ENCODE results near the gene EGFR. TPM values are rescaled to one million over a fixed set of nuclear protein-coding genes. Genes with fewer than 3 reads are reported as not detected.

EGFR gene
- total RNA-seq, 2 experiments from 2014 or later = 0.09 TPM; not detected in 1

DNA sequence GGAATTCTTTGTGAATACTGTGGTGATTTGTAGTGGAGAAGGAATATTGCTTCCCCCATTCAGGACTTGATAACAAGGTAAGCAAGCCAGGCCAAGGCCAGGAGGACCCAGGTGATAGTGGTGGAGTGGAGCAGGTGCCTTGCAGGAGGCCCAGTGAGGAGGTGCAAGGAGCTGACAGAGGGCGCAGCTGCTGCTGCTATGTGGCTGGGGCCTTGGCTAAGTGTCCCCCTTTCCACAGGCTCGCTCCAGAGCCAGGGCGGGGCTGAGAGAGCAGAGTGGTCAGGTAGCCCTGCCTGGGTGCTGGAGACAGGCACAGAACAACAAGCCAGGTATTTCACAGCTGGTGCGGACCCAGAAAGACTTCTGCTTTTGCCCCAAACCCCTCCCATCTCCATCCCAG lies 162.9 kb downstream of the EGFR start:
- CTCF ChIA-PET = no interaction called here
- no peaks in the 10 kb centered on the region for H3K4me1 Mint-ChIP-seq
- peaks cover 6% of the 10 kb centered on the region for H3K27me3 Mint-ChIP-seq
- ATAC-seq (no peak), DNase-seq (no peak)
- no peaks in the 10 kb centered on the region for H3K9me3 Mint-ChIP-seq (ENCODE audit: low read depth)
- H3K36me3 Mint-ChIP-seq (ENCODE audit: low read depth) = no peaks in the 10 kb centered on the region
- H3K27ac Mint-ChIP-seq = no peak overlapping the region
- POLR2A ChIA-PET = no interaction called here
- H3K4me3 Mint-ChIP-seq = no peak overlapping the region
- intact Hi-C loops (cut with DNase I, micrococcal nuclease) = loop anchor here in 1 of 2 experiments (10.0 kb wide), 1 partner anchor 73 kb away; no protein-coding TSS in a partner anchor

DNA sequence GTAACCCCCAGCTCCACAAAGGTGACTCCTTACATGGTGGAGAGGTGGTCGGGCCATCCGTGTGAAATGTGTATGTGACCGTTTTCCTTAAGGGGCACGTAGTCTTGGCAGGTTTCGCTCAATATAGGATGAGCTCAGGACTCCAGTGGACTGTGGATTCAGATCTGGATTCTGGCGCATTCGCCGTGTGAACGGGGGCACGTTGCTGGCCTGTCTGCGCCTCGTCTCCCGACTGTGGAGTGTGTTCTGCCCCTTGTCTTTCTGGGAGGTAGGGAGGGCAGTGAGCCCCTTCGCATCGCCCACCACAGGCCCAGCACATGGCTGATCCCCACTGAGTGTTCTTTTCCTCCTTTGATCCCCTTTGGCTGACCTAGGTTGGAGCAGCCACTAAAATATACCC lies 165.1 kb downstream of the EGFR start:
- intact Hi-C loops (cut with DNase I, micrococcal nuclease) = loop anchor here in 1 of 2 experiments (10.0 kb wide), 1 partner anchor 71 kb away; no protein-coding TSS in a partner anchor
- no peak for ATAC-seq
- H3K4me1 Mint-ChIP-seq = no peaks in the 10 kb centered on the region
- ChIA-PET POLR2A (no interaction called here), CTCF (interaction anchor here (0.7 kb wide), 1 partner anchor 110 kb away, joined by 3 read pairs; no protein-coding TSS in a partner anchor)
- DNase-seq = no peak
- H3K4me3 Mint-ChIP-seq = no peak overlapping the region
- H3K9me3 Mint-ChIP-seq (ENCODE audit: low read depth) = no peaks in the 10 kb centered on the region
- no peak overlapping the region for H3K27ac Mint-ChIP-seq
- no peaks in the 10 kb centered on the region for H3K36me3 Mint-ChIP-seq (ENCODE audit: low read depth)
- H3K27me3 Mint-ChIP-seq = peaks cover 17% of the 10 kb centered on the region

- DNase-seq (peak; percentile 16), ATAC-seq (no peak)
- no peak overlapping the region for H3K27ac Mint-ChIP-seq
- H3K4me1 Mint-ChIP-seq = no peaks in the 10 kb centered on the region
- ChIA-PET CTCF (no interaction called here), POLR2A (no interaction called here)
- intact Hi-C loops (cut with DNase I, micrococcal nuclease) = loop anchor here in 1 of 2 experiments (10.0 kb wide), 1 partner anchor 69 kb away; no protein-coding TSS in a partner anchor
- H3K27me3 Mint-ChIP-seq = peaks cover 23% of the 10 kb centered on the region
- no peak overlapping the region for H3K4me3 Mint-ChIP-seq
- no peaks in the 10 kb centered on the region for H3K36me3 Mint-ChIP-seq (ENCODE audit: low read depth)
- H3K9me3 Mint-ChIP-seq (ENCODE audit: low read depth) = no peaks in the 10 kb centered on the region
Measured at GRCh38 chr7:55185321-55185802, 166.5 kb downstream of the EGFR start.

GRCh38 chr7:55185941-55186609 lies 167.3 kb downstream of the EGFR start:
- POLR2A ChIA-PET = no interaction called here
- intact Hi-C loops (cut with DNase I, micrococcal nuclease) = loop anchor here in 1 of 2 experiments (10.0 kb wide), 1 partner anchor 69 kb away; no protein-coding TSS in a partner anchor
- H3K36me3 Mint-ChIP-seq (ENCODE audit: low read depth) = no peaks in the 10 kb centered on the region

DNA sequence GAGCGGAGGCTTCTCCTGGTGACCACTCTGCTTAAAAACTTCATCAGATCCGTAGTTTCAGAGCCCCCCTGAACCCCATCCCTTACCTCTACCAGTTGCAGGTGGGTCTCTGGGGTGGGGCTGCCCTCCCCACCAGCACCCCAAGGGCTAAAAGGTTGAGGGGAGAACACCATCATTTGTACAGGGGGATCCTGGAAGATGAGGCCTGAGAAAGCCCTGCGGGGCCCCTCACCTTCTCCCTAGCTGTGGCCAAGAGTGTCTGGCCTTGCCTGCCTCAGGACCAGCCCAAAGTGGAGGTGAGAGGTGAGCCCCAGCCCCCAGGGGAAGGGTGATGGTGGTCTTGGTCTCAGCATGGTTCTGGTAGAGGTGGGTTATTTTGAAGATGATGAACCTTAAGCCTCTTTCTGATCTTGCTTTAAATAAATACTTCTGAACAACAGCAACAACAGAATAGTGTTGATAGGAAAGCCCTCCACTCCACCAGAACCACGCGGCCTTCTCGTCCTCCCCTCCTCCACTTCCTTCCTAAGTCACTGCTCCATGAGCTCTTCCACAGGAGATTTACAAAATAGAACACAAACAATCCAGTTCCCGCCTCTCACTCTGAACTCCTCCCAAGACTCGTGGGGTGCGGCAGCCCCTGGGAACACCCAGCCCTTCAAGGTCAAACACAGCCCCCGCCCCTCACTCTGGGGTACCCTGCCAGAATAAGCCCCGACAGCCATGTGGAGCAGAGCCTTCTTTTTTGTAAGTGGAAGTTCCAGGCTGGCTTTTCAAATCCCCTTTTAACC lies 169.1 kb downstream of the EGFR start:
- ATAC-seq (no peak), DNase-seq (no peak)
- Mint-ChIP-seq H3K4me3 (no peak overlapping the region), H3K9me3 (ENCODE audit: low read depth) (no peaks in the 10 kb centered on the region), H3K36me3 (ENCODE audit: low read depth) (no peaks in the 10 kb centered on the region), H3K27me3 (peaks cover 20% of the 10 kb centered on the region), H3K4me1 (no peaks in the 10 kb centered on the region), H3K27ac (no peak overlapping the region)
- CTCF ChIA-PET = no interaction called here
- intact Hi-C loops (cut with DNase I, micrococcal nuclease) = loop anchor here in 1 of 2 experiments (10.0 kb wide), 1 partner anchor 67 kb away; no protein-coding TSS in a partner anchor
- POLR2A ChIA-PET = no interaction called here

More at GRCh38 chr7:55185941-55186609, 167.3 kb downstream of the EGFR start:
- H3K27ac Mint-ChIP-seq = no peak overlapping the region
- no peak overlapping the region for H3K4me3 Mint-ChIP-seq
- no peaks in the 10 kb centered on the region for H3K9me3 Mint-ChIP-seq (ENCODE audit: low read depth)
- DNase-seq = peak; percentile 16
- CTCF ChIA-PET = interaction anchor here (0.8 kb wide), 1 partner anchor 41 kb away, joined by 3 read pairs; no protein-coding TSS in a partner anchor
- ATAC-seq = peak; percentile 68
- no peaks in the 10 kb centered on the region for H3K4me1 Mint-ChIP-seq
- peaks cover 22% of the 10 kb centered on the region for H3K27me3 Mint-ChIP-seq

- Mint-ChIP-seq H3K9me3 (ENCODE audit: low read depth) (no peaks in the 10 kb centered on the region), H3K36me3 (ENCODE audit: low read depth) (no peaks in the 10 kb centered on the region), H3K27me3 (peaks cover 20% of the 10 kb centered on the region), H3K27ac (no peak overlapping the region), H3K4me1 (no peaks in the 10 kb centered on the region), H3K4me3 (no peak overlapping the region)
- ChIA-PET CTCF (no interaction called here), POLR2A (no interaction called here)
- no peak for ATAC-seq
- intact Hi-C loops (cut with DNase I, micrococcal nuclease) = loop anchor here in 1 of 2 experiments (10.0 kb wide), 1 partner anchor 66 kb away; no protein-coding TSS in a partner anchor
- no peak for DNase-seq
Measured at GRCh38 chr7:55188590-55189138, 169.8 kb downstream of the EGFR start.

- POLR2A ChIA-PET = no interaction called here
- Mint-ChIP-seq H3K36me3 (ENCODE audit: low read depth) (no peaks in the 10 kb centered on the region), H3K27ac (no peak overlapping the region), H3K9me3 (ENCODE audit: low read depth) (no peaks in the 10 kb centered on the region), H3K4me3 (no peak overlapping the region), H3K4me1 (no peaks in the 10 kb centered on the region), H3K27me3 (peaks cover 20% of the 10 kb centered on the region)
- ATAC-seq = no peak
- CTCF ChIA-PET = interaction anchor here (0.5 kb wide), 1 partner anchor 410 kb away, joined by 4 read pairs; no protein-coding TSS in a partner anchor
- intact Hi-C loops (cut with DNase I, micrococcal nuclease) = loop anchor here in 1 of 2 experiments (10.0 kb wide), 1 partner anchor 66 kb away; no protein-coding TSS in a partner anchor
- no peak for DNase-seq
Measured at GRCh38 chr7:55189146-55189766, 170.4 kb downstream of the EGFR start.

DNA sequence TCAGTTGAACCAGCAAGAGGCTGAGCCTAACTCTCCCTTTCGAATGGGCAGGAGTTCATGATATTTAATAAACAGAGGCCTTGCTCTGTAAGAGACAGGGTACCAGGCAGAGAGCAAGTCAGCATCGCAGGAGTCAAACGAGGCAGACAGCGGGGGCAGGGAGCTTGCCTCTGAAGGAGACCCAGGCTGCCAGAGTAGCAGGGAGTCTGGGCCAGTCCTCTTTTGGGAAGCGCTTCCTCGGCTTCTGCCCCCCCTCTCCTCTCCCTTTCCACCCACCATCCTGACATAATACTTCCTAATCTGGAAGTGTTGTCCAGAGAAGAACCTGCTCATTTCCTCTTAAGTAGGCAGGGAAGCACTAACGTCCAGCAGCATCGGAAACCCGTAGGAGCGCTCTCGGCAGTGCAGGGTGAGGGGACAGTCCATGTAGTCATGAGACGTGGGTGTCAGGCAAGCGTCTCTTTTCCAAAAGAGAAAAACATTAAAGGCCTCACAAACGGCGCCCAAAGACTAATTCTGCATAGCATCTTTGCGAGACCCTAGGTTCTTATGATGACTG lies 171.1 kb downstream of the EGFR start:
- Mint-ChIP-seq H3K36me3 (ENCODE audit: low read depth) (no peaks in the 10 kb centered on the region), H3K27me3 (peaks cover 20% of the 10 kb centered on the region), H3K4me3 (no peak overlapping the region), H3K27ac (no peak overlapping the region), H3K4me1 (no peaks in the 10 kb centered on the region), H3K9me3 (ENCODE audit: low read depth) (no peaks in the 10 kb centered on the region)
- DNase-seq = no peak
- ChIA-PET POLR2A (no interaction called here), CTCF (no interaction called here)
- no peak for ATAC-seq
- intact Hi-C loops (cut with DNase I, micrococcal nuclease) = loop anchor here in 1 of 2 experiments (10.0 kb wide), 1 partner anchor 65 kb away; no protein-coding TSS in a partner anchor

DNA sequence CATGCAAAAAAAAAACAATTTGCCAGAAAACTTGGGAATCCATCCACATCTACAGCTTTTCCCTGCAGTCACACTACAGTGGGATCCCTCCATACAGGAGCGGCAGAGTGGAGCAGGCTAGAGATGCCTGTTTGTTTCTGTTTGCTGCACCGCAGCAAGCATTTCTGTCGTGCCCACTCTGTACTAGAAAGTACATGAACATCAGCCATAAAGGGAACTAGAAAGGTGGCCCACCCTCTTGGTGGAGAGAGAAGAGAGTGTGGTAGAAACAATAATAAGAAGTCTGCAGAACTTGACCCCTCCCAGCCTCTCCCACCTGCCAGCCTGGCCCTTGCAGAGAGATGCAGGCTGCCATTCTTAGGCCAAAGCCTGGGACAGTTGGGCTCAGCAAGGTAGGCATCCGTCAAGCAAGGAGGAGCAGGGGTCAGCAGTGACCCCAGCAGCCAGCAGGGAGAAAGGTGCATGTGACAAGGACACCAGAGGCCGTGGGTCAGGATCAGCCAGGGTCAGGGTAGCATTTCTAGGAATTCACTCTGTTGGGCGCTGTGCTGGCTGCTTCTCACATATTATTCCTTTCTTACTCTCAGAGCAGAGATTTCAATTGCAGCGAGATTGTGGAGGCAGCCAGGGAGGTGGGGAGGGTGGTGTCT lies 171.8 kb downstream of the EGFR start:
- H3K36me3 Mint-ChIP-seq (ENCODE audit: low read depth) = no peaks in the 10 kb centered on the region
- ATAC-seq = no peak
- no peak for DNase-seq
- no peak overlapping the region for H3K27ac Mint-ChIP-seq
- ChIA-PET POLR2A (no interaction called here), CTCF (no interaction called here)
- no peaks in the 10 kb centered on the region for H3K9me3 Mint-ChIP-seq (ENCODE audit: low read depth)
- H3K4me3 Mint-ChIP-seq = no peak overlapping the region
- H3K27me3 Mint-ChIP-seq = peaks cover 20% of the 10 kb centered on the region
- no peaks in the 10 kb centered on the region for H3K4me1 Mint-ChIP-seq
- intact Hi-C loops (cut with DNase I, micrococcal nuclease) = no loop called here

DNA sequence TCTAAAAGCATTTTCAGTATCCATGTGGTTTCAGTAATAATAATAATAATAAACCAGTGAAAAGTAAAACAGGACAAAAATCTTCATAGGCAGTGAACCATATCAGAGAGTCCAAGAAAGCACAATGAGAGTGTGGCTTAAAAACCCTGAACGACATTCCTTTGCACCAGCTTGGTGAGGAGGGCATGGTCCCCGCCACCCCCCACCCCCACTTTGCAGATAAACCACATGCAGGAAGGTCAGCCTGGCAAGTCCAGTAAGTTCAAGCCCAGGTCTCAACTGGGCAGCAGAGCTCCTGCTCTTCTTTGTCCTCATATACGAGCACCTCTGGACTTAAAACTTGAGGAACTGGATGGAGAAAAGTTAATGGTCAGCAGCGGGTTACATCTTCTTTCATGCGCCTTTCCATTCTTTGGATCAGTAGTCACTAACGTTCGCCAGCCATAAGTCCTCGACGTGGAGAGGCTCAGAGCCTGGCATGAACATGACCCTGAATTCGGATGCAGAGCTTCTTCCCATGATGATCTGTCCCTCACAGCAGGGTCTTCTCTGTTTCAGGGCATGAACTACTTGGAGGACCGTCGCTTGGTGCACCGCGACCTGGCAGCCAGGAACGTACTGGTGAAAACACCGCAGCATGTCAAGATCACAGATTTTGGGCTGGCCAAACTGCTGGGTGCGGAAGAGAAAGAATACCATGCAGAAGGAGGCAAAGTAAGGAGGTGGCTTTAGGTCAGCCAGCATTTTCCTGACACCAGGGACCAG lies 172.5 kb downstream of the EGFR start:
- intact Hi-C loops (cut with DNase I, micrococcal nuclease) = no loop called here
- ATAC-seq (no peak), DNase-seq (no peak)
- no peak overlapping the region for H3K27ac Mint-ChIP-seq
- H3K9me3 Mint-ChIP-seq (ENCODE audit: low read depth) = no peaks in the 10 kb centered on the region
- CTCF ChIA-PET = no interaction called here
- no peaks in the 10 kb centered on the region for H3K4me1 Mint-ChIP-seq
- no peaks in the 10 kb centered on the region for H3K36me3 Mint-ChIP-seq (ENCODE audit: low read depth)
- POLR2A ChIA-PET = no interaction called here
- H3K27me3 Mint-ChIP-seq = peaks cover 20% of the 10 kb centered on the region
- H3K4me3 Mint-ChIP-seq = no peak overlapping the region
